Testis (tissue), 3 donors: ENCODE data around the gene FYB1. TPM values are rescaled to one million over a fixed set of nuclear protein-coding genes. Genes with fewer than 3 reads are reported as not detected.

Experiments used
- DNase-seq: peaks from one replicate; pipeline ENCODE4 v3.0.0-alpha.2; 2019
- H3K27ac ChIP-seq, 2 donors: fragments of 200-600 bp; sonication (generic); one replicate each; pipeline ENCODE4 v1.5.1; 2019
- H3K27me3 ChIP-seq: fragments of 200-600 bp; sonication (generic); one replicate; pipeline ENCODE4 v1.5.1; 2019
- H3K36me3 ChIP-seq: fragments of 200-600 bp; sonication (generic); one replicate; pipeline ENCODE4 v1.5.1; 2017; ENCODE audit warnings: low read depth; ENCODE audit errors: missing control alignments
- H3K4me1 ChIP-seq: fragments of 200-600 bp; sonication (generic); one replicate; pipeline ENCODE4 v1.5.1; 2019
- H3K4me3 ChIP-seq, 2 donors: fragments of 200-600 bp; sonication (generic); one replicate each; pipeline ENCODE4 v1.5.1; 2017 to 2019
- H3K9me3 ChIP-seq: fragments of 200-600 bp; sonication (generic); one replicate; pipeline ENCODE4 v1.5.1; 2017
- POLR2A ChIP-seq: fragments of 450-650 bp; IDR thresholded peaks from one replicate; pipeline ENCODE4 v1.6.1; 2017; ENCODE audit warnings: antibody characterized with exemption, mild to moderate bottlenecking, moderate library complexity
- WGBS, 2 donors: methylation state at CpG; one replicate each; pipeline ENCODE4 v1.1.5; 2018; 5-methylcytosine and 5-hydroxymethylcytosine counted together
- intact Hi-C: fragments of 100-400 bp; cut with DNase I; formaldehyde crosslinking; loops from one replicate; pipeline ENCODE4 v1.15.1; 2023; ENCODE audit warnings: low total_unique reads
- polyA plus RNA-seq: library from polyadenylated mRNA; stranded (reverse); fragments of 350-450 nt; fragmentation: Illumina TruSeq; extraction: RNeasy Lipid Tissue Mini Kit (QIAGEN cat#74804); gene quantifications from one replicate; pipeline ENCODE4 v1.2.3, GENCODE V29; 2014; ENCODE audit warnings: low read depth, low replicate concordance; ENCODE audit not compliant: insufficient read depth
- total RNA-seq, 2 donors: library from RNA; depleted of rRNA; stranded (reverse); fragments of >200 nt; gene quantifications; one replicate each; pipeline ENCODE4 v1.2.3, GENCODE V29; 2016
- TF ChIP-seq, protein P1 (sequence below), 3 experiments: fragments of 450-650 bp in 2 of 3; fragments of 200-600 bp in 1 of 3; sonication (generic) in 1 of 3; IDR thresholded peaks; one replicate each; pipeline ENCODE4 v1.5.1; 2016 to 2019; ENCODE audit warnings: antibody characterized with exemption in 3 of 3, mild to moderate bottlenecking in 2 of 3, moderate library complexity in 1 of 3

Gene FYB1
- total and polyA plus RNA-seq, 3 donors from 2014 or later, result 2.5 to 8.6 (median 6.0) TPM

GRCh38 chr5:39117401-39117800 is 102.0 kb downstream of the FYB1 start:
- no peak for TF ChIP-seq POLR2A
- TF ChIP-seq, protein P1, sequence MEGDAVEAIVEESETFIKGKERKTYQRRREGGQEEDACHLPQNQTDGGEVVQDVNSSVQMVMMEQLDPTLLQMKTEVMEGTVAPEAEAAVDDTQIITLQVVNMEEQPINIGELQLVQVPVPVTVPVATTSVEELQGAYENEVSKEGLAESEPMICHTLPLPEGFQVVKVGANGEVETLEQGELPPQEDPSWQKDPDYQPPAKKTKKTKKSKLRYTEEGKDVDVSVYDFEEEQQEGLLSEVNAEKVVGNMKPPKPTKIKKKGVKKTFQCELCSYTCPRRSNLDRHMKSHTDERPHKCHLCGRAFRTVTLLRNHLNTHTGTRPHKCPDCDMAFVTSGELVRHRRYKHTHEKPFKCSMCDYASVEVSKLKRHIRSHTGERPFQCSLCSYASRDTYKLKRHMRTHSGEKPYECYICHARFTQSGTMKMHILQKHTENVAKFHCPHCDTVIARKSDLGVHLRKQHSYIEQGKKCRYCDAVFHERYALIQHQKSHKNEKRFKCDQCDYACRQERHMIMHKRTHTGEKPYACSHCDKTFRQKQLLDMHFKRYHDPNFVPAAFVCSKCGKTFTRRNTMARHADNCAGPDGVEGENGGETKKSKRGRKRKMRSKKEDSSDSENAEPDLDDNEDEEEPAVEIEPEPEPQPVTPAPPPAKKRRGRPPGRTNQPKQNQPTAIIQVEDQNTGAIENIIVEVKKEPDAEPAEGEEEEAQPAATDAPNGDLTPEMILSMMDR (IDR thresholded peaks at IDR 0.05), result no peak
- 83 to 89% methylated on average over 2 of the region's 2 CpGs for WGBS, 2 donors
- intact Hi-C loops, result no loop called here

GRCh38 chr5:39116344-39117170 is 102.8 kb downstream of the FYB1 start:
- TF ChIP-seq, protein P1 (IDR thresholded peaks at IDR 0.05), result no peak
- TF ChIP-seq POLR2A, result no peak
- H3K9me3 ChIP-seq, result no peaks in the 10 kb centered on the region
- H3K36me3 ChIP-seq, result no peaks in the 10 kb centered on the region
- DNase-seq, result no peak
- no peaks in the 10 kb centered on the region for H3K4me1 ChIP-seq
- no peak overlapping the region for H3K4me3 ChIP-seq
- 91% methylated on average over 3 of the region's 3 CpGs for WGBS, 2 donors
- no peak overlapping the region for H3K27ac ChIP-seq
- intact Hi-C loops, result no loop called here
- no peaks in the 10 kb centered on the region for H3K27me3 ChIP-seq

More at GRCh38 chr5:39117401-39117800, 102.0 kb downstream of the FYB1 start:
- Histone ChIP-seq H3K27me3 (no peaks in the 10 kb centered on the region), H3K36me3 (no peaks in the 10 kb centered on the region), H3K9me3 (no peaks in the 10 kb centered on the region), H3K27ac (no peak overlapping the region), H3K4me1 (no peaks in the 10 kb centered on the region), H3K4me3 (no peak overlapping the region)
- DNase-seq, result no peak

DNA sequence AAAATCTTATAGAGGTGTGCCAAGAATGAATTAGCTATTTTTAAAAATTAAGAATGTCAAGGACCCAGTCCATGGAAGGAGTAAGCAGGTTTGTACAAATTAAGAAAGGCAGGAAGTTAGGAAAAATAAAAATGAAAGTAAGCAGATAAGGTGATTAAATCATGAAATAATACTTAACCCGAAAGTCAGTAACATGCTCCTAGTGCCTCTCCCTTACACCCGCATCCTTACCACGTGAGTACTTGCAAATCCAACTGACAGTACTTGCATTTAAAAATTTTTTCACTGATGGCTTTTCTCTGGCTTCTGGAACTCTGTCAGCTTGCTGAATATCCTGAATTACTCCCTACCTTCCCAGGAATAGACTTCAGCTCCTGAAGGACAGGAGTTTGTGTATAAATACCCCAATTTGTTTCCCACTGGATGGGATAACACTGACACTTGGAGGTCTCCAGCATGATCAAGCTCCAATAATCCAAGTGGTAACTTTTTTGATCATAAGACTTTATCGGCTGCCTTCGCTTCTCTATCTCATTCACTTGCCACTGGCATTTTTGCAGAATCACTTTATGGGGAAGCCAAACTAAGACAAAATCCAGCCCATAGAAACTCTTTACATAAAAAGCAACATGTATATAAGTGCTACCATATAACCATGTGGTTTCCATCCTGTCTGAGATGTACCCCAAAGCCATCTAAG is 103.6 kb downstream of the FYB1 start:
- Histone ChIP-seq H3K27ac (no peak overlapping the region), H3K4me3 (no peak overlapping the region), H3K36me3 (no peaks in the 10 kb centered on the region), H3K4me1 (no peaks in the 10 kb centered on the region), H3K9me3 (no peaks in the 10 kb centered on the region), H3K27me3 (no peaks in the 10 kb centered on the region)
- WGBS, 2 donors, result 64 to 68% methylated on average over 5 of the region's 5 CpGs
- intact Hi-C loops, result no loop called here
- DNase-seq, result no peak
- TF ChIP-seq POLR2A, result no peak
- TF ChIP-seq, protein P1 (IDR thresholded peaks at IDR 0.05), result no peak

GRCh38 chr5:39114155-39114554 is 105.2 kb downstream of the FYB1 start:
- H3K27me3 ChIP-seq, result no peaks in the 10 kb centered on the region
- H3K36me3 ChIP-seq, result no peaks in the 10 kb centered on the region
- DNase-seq, result no peak
- no peak for TF ChIP-seq POLR2A
- TF ChIP-seq, protein P1 (IDR thresholded peaks at IDR 0.05), result no peak
- WGBS, 2 donors, result 89 to 94% methylated on average over 4 of the region's 4 CpGs
- no peak overlapping the region for H3K27ac ChIP-seq
- intact Hi-C loops, result no loop called here
- no peaks in the 10 kb centered on the region for H3K4me1 ChIP-seq
- no peak overlapping the region for H3K4me3 ChIP-seq
- no peaks in the 10 kb centered on the region for H3K9me3 ChIP-seq
